Measurements from ENCODE around the gene IFNA13. TPM values are rescaled to one million over a fixed set of nuclear protein-coding genes. Genes with fewer than 3 reads are reported as not detected.

The IFNA13 gene
- not detected in 2 replicates for total RNA-seq

GRCh38 chr9:21367957-21368356 is at the start of gene IFNA13:
Gene IFNA13 (minus strand): TSS chr9:21368057. CDS start chr9:21368010, 47 bp downstream.

GRCh38 chr9:21408817-21409216 is 41.0 kb upstream of the IFNA13 start, which contains the start of gene IFNA8:
Gene IFNA8 (plus strand): TSS chr9:21409117. CDS start chr9:21409177, 60 bp downstream.

GRCh38 chr9:21385131-21385670 is 17.3 kb upstream of the IFNA13 start, which contains the start of gene IFNA2:
Gene IFNA2 (minus strand): TSS chr9:21385398. CDS start chr9:21385329, 69 bp downstream.

DNA sequence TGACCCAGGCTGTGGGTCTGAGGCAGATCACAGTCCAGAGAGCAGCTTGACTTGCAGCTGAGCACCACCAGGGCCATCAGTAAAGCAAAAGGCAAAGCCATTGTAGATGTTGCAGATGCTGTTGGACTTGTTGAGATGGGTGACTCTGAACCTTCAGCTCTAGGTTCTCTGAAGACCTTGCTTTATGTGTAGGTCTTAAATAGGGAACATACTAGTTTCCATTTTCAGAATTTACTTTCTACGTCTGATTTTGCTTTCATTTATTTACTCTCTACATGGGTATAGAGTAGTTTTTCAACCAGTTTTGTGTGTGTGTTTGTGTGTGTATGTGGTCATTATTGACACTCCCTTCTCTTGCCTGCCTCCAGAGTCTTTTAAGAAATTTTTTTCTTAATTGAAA is 17.1 kb downstream of the IFNA13 start, which contains the start of gene IFNA6:
Gene IFNA6, minus strand, starts transcription at position 101 of the 400 bp plus-strand sequence. Its CDS starts 0 bp downstream, at position 101.

DNA sequence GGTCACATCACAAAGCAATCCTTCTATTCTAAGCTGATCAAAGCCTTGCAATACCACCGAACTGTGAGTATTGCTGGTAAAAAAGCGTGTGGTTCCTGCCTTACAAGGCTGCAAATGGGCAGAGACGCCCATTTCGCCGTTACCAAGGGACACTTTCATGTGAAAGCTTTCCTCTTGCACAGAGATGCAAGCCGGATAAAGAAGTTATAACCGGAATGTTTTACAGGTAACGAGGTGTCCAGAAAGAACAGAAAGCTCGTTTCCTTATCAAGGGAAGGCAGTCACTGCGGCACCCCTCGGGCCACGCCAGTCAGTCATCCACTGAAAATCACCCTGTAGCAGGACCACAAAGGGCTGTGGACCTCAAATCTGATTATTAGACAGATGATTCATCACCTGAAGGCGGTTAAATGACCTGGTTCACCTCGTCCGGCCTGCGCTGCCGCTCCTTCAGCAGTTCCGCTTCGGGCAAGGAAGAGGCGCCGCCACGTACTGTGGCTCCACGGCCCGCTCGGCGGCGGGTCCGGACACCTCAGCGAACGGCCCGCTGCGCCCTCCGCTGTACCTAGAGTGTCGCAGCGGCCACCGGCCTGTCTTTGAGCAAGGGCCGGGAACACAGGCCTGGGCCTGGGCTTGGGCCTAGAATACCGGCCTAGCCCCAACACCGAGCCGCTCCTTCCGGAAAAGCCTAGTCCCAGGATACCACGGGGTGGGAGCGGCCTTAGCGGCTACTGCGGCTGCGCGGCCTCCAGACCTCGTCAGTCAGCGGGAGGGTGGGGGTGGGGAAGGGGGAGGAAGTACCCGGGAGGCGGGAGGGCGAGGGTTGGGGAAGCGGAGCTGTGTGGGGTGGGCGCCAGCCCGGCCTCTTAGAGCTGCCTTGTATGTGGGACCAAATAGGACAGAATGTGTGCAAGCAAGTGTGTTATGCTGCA is 32.9 kb downstream of the IFNA13 start, which contains the start of gene KLHL9:
Gene KLHL9, minus strand, starts transcription at position 704 of the 932 bp plus-strand sequence. Its CDS starts 545 bp downstream, at position 159.

Other genes with a start within 250 kb of the IFNA13 start
- not detected in 2 replicates for gene IFNW1, start 226.2 kb downstream of the IFNA13 start, total RNA-seq
- gene IFNA21, start 201.4 kb downstream of the IFNA13 start, total RNA-seq, result not detected in 2 replicates
- not detected in 2 replicates for gene IFNA4, start 180.5 kb downstream of the IFNA13 start, total RNA-seq
- gene IFNA7, start 165.9 kb downstream of the IFNA13 start, total RNA-seq, result not detected in 2 replicates
- gene IFNA10, start 160.9 kb downstream of the IFNA13 start, total RNA-seq, result not detected in 2 replicates
- gene IFNA16, start 150.7 kb downstream of the IFNA13 start, total RNA-seq, result not detected in 2 replicates
- not detected in 2 replicates for gene IFNA17, start 139.8 kb downstream of the IFNA13 start, total RNA-seq
- gene IFNA14, start 128.1 kb downstream of the IFNA13 start, total RNA-seq, result not detected in 2 replicates
- gene IFNA5, start 62.7 kb downstream of the IFNA13 start, total RNA-seq, result 0.11 TPM in 1 of 2 replicates, not detected in the other
- gene KLHL9, start 32.7 kb downstream of the IFNA13 start, total RNA-seq, result 48.1 and 48.9 TPM in 2 replicates
- not detected in 2 replicates for gene IFNA6, start 17.2 kb downstream of the IFNA13 start, total RNA-seq
- not detected in 2 replicates for gene IFNA2, start 17.3 kb upstream of the IFNA13 start, total RNA-seq
- gene IFNA8, start 41.1 kb upstream of the IFNA13 start, total RNA-seq, result not detected in 2 replicates
- not detected in 2 replicates for gene IFNA1, start 72.4 kb upstream of the IFNA13 start, total RNA-seq
- gene IFNE, start 114.3 kb upstream of the IFNA13 start, total RNA-seq, result 15.7 and 19.6 TPM in 2 replicates

All from uterine smooth muscle cell (primary cell).